Measurements from ENCODE around the gene ZNF445.
"Not testable (repeated sequence)": the region's sequence is repeated elsewhere in the genome, so short reads cannot be mapped to it uniquely, and the experiment has no call there.

GRCh38 chr3:44418118-44418517, 59.4 kb downstream of the ZNF445 start:
- TF ChIP-seq POLR2A, CTCF (IDR thresholded peaks at IDR 0.05): not testable (repeated sequence)

Data from uterus (tissue), 2 donors.